Stimulated activated memory B cell treated with anti-CD40 and anti-IgM and Interleukin-4, amounts not matched to agents 10 μg/mL and 1 μg/mL and 100 μg/mL, for 72 hours (primary cell): Measurements from ENCODE around the gene LEFTY1.

Experiments used
- ATAC-seq: fragments of 150-1000 bp; cut with Tn5 transposase; 2 replicates; pipeline ENCODE4 v1.10.0; 2021
- H3K27ac Mint-ChIP-seq: one replicate; pipeline ENCODE4 v1.8.0; 2022; ENCODE audit warnings: mild to moderate bottlenecking, mixed read lengths
- H3K27me3 Mint-ChIP-seq: one replicate; pipeline ENCODE4 v1.8.0; 2022; ENCODE audit warnings: mixed read lengths
- H3K36me3 Mint-ChIP-seq: one replicate; pipeline ENCODE4 v1.8.0; 2022; ENCODE audit warnings: mixed read lengths
- H3K4me1 Mint-ChIP-seq: one replicate; pipeline ENCODE4 v1.8.0; 2022; ENCODE audit warnings: mixed read lengths
- H3K4me3 Mint-ChIP-seq: one replicate; pipeline ENCODE4 v1.8.0; 2022; ENCODE audit warnings: mild to moderate bottlenecking, moderate library complexity, mixed read lengths
- H3K9me3 Mint-ChIP-seq: one replicate; pipeline ENCODE4 v1.8.0; 2022; ENCODE audit warnings: mixed read lengths

LEFTY1 gene

GRCh38 chr1:225873281-225873850, 15.6 kb downstream of the LEFTY1 start:
- H3K27me3 Mint-ChIP-seq, result no peaks in the 10 kb centered on the region
- no peak overlapping the region for H3K27ac Mint-ChIP-seq

GRCh38 chr1:225872075-225872430, 16.9 kb downstream of the LEFTY1 start:
- Mint-ChIP-seq H3K9me3 (no peaks in the 10 kb centered on the region), H3K4me1 (peaks cover 2% of the 10 kb centered on the region), H3K27me3 (no peaks in the 10 kb centered on the region), H3K27ac (no peak overlapping the region), H3K36me3 (peaks cover 53% of the 10 kb centered on the region), H3K4me3 (no peak overlapping the region)
- no peak for ATAC-seq

More at GRCh38 chr1:225873281-225873850, 15.6 kb downstream of the LEFTY1 start:
- Mint-ChIP-seq H3K36me3 (peaks cover 55% of the 10 kb centered on the region), H3K9me3 (no peaks in the 10 kb centered on the region), H3K4me3 (no peak overlapping the region), H3K4me1 (peaks cover 12% of the 10 kb centered on the region)
- no peak for ATAC-seq

GRCh38 chr1:225871359-225872074, 17.4 kb downstream of the LEFTY1 start:
- Mint-ChIP-seq H3K4me1 (peaks cover 7% of the 10 kb centered on the region), H3K36me3 (peaks cover 56% of the 10 kb centered on the region), H3K27ac (no peak overlapping the region), H3K4me3 (no peak overlapping the region), H3K27me3 (no peaks in the 10 kb centered on the region), H3K9me3 (no peaks in the 10 kb centered on the region)
- ATAC-seq, result no peak

- H3K27ac Mint-ChIP-seq, result no peak overlapping the region
- H3K4me1 Mint-ChIP-seq, result peaks cover 13% of the 10 kb centered on the region
- H3K36me3 Mint-ChIP-seq, result peaks cover 58% of the 10 kb centered on the region
These were observed 18.0 kb downstream of the LEFTY1 start for GRCh38 chr1:225870911-225871310.

GRCh38 chr1:225868631-225869330, 20.2 kb downstream of the LEFTY1 start:
- peaks cover 17% of the 10 kb centered on the region for H3K4me1 Mint-ChIP-seq
- H3K4me3 Mint-ChIP-seq, result no peak overlapping the region
- H3K36me3 Mint-ChIP-seq, result peaks cover 52% of the 10 kb centered on the region
- H3K27me3 Mint-ChIP-seq, result no peaks in the 10 kb centered on the region
- H3K9me3 Mint-ChIP-seq, result no peaks in the 10 kb centered on the region
- no peak for ATAC-seq
- H3K27ac Mint-ChIP-seq, result no peak overlapping the region

More at GRCh38 chr1:225870911-225871310, 18.0 kb downstream of the LEFTY1 start:
- H3K4me3 Mint-ChIP-seq, result no peak overlapping the region
- no peak for ATAC-seq
- H3K9me3 Mint-ChIP-seq, result no peaks in the 10 kb centered on the region
- no peaks in the 10 kb centered on the region for H3K27me3 Mint-ChIP-seq

GRCh38 chr1:225866981-225867380, 22.0 kb downstream of the LEFTY1 start:
- H3K9me3 Mint-ChIP-seq, result no peaks in the 10 kb centered on the region
- no peak for ATAC-seq
- no peak overlapping the region for H3K4me3 Mint-ChIP-seq
- H3K27me3 Mint-ChIP-seq, result no peaks in the 10 kb centered on the region
- H3K4me1 Mint-ChIP-seq, result peaks cover 17% of the 10 kb centered on the region
- peak overlapping the region; percentile 72 for H3K27ac Mint-ChIP-seq
- peaks cover 54% of the 10 kb centered on the region for H3K36me3 Mint-ChIP-seq

- H3K27me3 Mint-ChIP-seq, result no peaks in the 10 kb centered on the region
- H3K4me1 Mint-ChIP-seq, result peaks cover 17% of the 10 kb centered on the region
- peaks cover 54% of the 10 kb centered on the region for H3K36me3 Mint-ChIP-seq
- peak; percentile 90 for ATAC-seq
- H3K9me3 Mint-ChIP-seq, result no peaks in the 10 kb centered on the region
- peak overlapping the region; percentile 72 for H3K27ac Mint-ChIP-seq
- H3K4me3 Mint-ChIP-seq, result no peak overlapping the region
These were observed 22.7 kb downstream of the LEFTY1 start for GRCh38 chr1:225866061-225866837.

- no peaks in the 10 kb centered on the region for H3K27me3 Mint-ChIP-seq
- H3K4me3 Mint-ChIP-seq, result no peak overlapping the region
- H3K9me3 Mint-ChIP-seq, result no peaks in the 10 kb centered on the region
- H3K36me3 Mint-ChIP-seq, result peaks cover 54% of the 10 kb centered on the region
- peak; percentile 32 for ATAC-seq
- H3K27ac Mint-ChIP-seq, result peak overlapping the region; percentile 72
- peaks cover 17% of the 10 kb centered on the region for H3K4me1 Mint-ChIP-seq
These were observed 23.4 kb downstream of the LEFTY1 start for GRCh38 chr1:225865514-225865913.

- Mint-ChIP-seq H3K36me3 (peaks cover 51% of the 10 kb centered on the region), H3K27ac (no peak overlapping the region), H3K9me3 (no peaks in the 10 kb centered on the region), H3K4me3 (no peak overlapping the region), H3K27me3 (no peaks in the 10 kb centered on the region), H3K4me1 (peaks cover 17% of the 10 kb centered on the region)
- ATAC-seq, result no peak
These were observed 25.8 kb downstream of the LEFTY1 start for GRCh38 chr1:225863167-225863566.

- Mint-ChIP-seq H3K4me3 (no peak overlapping the region), H3K9me3 (no peaks in the 10 kb centered on the region), H3K36me3 (peaks cover 46% of the 10 kb centered on the region), H3K4me1 (peaks cover 17% of the 10 kb centered on the region), H3K27me3 (no peaks in the 10 kb centered on the region), H3K27ac (no peak overlapping the region)
- ATAC-seq, result no peak
These were observed 26.4 kb downstream of the LEFTY1 start for GRCh38 chr1:225862581-225862950.

GRCh38 chr1:225861834-225862580, 26.9 kb downstream of the LEFTY1 start:
- Mint-ChIP-seq H3K36me3 (peaks cover 43% of the 10 kb centered on the region), H3K9me3 (no peaks in the 10 kb centered on the region), H3K4me3 (no peak overlapping the region), H3K4me1 (peaks cover 14% of the 10 kb centered on the region), H3K27ac (no peak overlapping the region), H3K27me3 (no peaks in the 10 kb centered on the region)
- ATAC-seq, result no peak

GRCh38 chr1:225860876-225861441, 28.0 kb downstream of the LEFTY1 start:
- no peaks in the 10 kb centered on the region for H3K9me3 Mint-ChIP-seq
- ATAC-seq, result no peak
- no peak overlapping the region for H3K4me3 Mint-ChIP-seq
- H3K27ac Mint-ChIP-seq, result no peak overlapping the region
- no peaks in the 10 kb centered on the region for H3K27me3 Mint-ChIP-seq
- peaks cover 8% of the 10 kb centered on the region for H3K4me1 Mint-ChIP-seq
- H3K36me3 Mint-ChIP-seq, result peaks cover 41% of the 10 kb centered on the region

- Mint-ChIP-seq H3K9me3 (no peaks in the 10 kb centered on the region), H3K27ac (no peak overlapping the region), H3K36me3 (peaks cover 46% of the 10 kb centered on the region), H3K4me3 (no peak overlapping the region), H3K4me1 (peaks cover 4% of the 10 kb centered on the region), H3K27me3 (no peaks in the 10 kb centered on the region)
- no peak for ATAC-seq
These were observed 28.8 kb downstream of the LEFTY1 start for GRCh38 chr1:225860107-225860506.

- no peaks in the 10 kb centered on the region for H3K9me3 Mint-ChIP-seq
- H3K27ac Mint-ChIP-seq, result no peak overlapping the region
- H3K4me3 Mint-ChIP-seq, result no peak overlapping the region
- H3K36me3 Mint-ChIP-seq, result peaks cover 53% of the 10 kb centered on the region
- H3K4me1 Mint-ChIP-seq, result peaks cover 4% of the 10 kb centered on the region
- H3K27me3 Mint-ChIP-seq, result no peaks in the 10 kb centered on the region
- no peak for ATAC-seq
These were observed 29.8 kb downstream of the LEFTY1 start for GRCh38 chr1:225859151-225859550.
